ENCODE measurements around the gene MORC4. TPM values are rescaled to one million over a fixed set of nuclear protein-coding genes. Genes with fewer than 3 reads are reported as not detected.
"Not testable (repeated sequence)": the region's sequence is repeated elsewhere in the genome, so short reads cannot be mapped to it uniquely, and the experiment has no call there.

Gene MORC4
- total RNA-seq, result 41.4 and 41.5 TPM in 2 replicates

- peak; percentile 61 for DNase-seq (ENCODE audit: low read depth)
Observed at GRCh38 chrX:107000013-107000515, at the start of gene MORC4. Gene MORC4 (minus strand): TSS chrX:107000212. CDS start chrX:106999969, 243 bp downstream.

GRCh38 chrX:107047622-107048021 lies 47.6 kb upstream of the MORC4 start:
- DNase-seq (ENCODE audit: low read depth), result no peak

GRCh38 chrX:107029752-107030151 lies 29.7 kb upstream of the MORC4 start:
- DNase-seq (ENCODE audit: low read depth), result no peak

GRCh38 chrX:107025545-107025944 lies 25.5 kb upstream of the MORC4 start:
- peak; percentile 35 for DNase-seq (ENCODE audit: low read depth)

- peak; percentile 22 for DNase-seq (ENCODE audit: low read depth)
Observed at GRCh38 chrX:107014936-107015335, 14.9 kb upstream of the MORC4 start.

GRCh38 chrX:107008034-107008433 lies 8.0 kb upstream of the MORC4 start:
- no peak for DNase-seq (ENCODE audit: low read depth)

- peak; percentile 40 for DNase-seq (ENCODE audit: low read depth)
Observed at GRCh38 chrX:106999002-106999975, 723 bp downstream of the MORC4 start.

- DNase-seq (ENCODE audit: low read depth), result no peak
Observed at GRCh38 chrX:106997611-106998010, 2.4 kb downstream of the MORC4 start.

GRCh38 chrX:106995678-106996077 lies 4.3 kb downstream of the MORC4 start:
- no peak for DNase-seq (ENCODE audit: low read depth)

- no peak for DNase-seq (ENCODE audit: low read depth)
Observed at GRCh38 chrX:106987488-106987887, 12.5 kb downstream of the MORC4 start.

- DNase-seq (ENCODE audit: low read depth), result no peak
Observed at GRCh38 chrX:106980952-106981626, 18.9 kb downstream of the MORC4 start.

GRCh38 chrX:106976416-106976815 lies 23.6 kb downstream of the MORC4 start:
- DNase-seq (ENCODE audit: low read depth), result no peak

- no peak for DNase-seq (ENCODE audit: low read depth)
Observed at GRCh38 chrX:106973433-106974149, 26.4 kb downstream of the MORC4 start.

GRCh38 chrX:106972896-106973295 lies 27.1 kb downstream of the MORC4 start:
- DNase-seq (ENCODE audit: low read depth), result no peak

GRCh38 chrX:106966547-106966946 lies 33.5 kb downstream of the MORC4 start:
- DNase-seq (ENCODE audit: low read depth), result not testable (repeated sequence)

GRCh38 chrX:106964290-106964689 lies 35.7 kb downstream of the MORC4 start:
- no peak for DNase-seq (ENCODE audit: low read depth)

- DNase-seq (ENCODE audit: low read depth), result no peak
Observed at GRCh38 chrX:106963111-106963510, 36.9 kb downstream of the MORC4 start.

GRCh38 chrX:106959901-106960300 lies 40.1 kb downstream of the MORC4 start:
- DNase-seq (ENCODE audit: low read depth), result peak; percentile 58

GRCh38 chrX:106957856-106958255 lies 42.2 kb downstream of the MORC4 start:
- DNase-seq (ENCODE audit: low read depth), result no peak

- peak; percentile 50 for DNase-seq (ENCODE audit: low read depth)
Observed at GRCh38 chrX:106955004-106955772, 44.8 kb downstream of the MORC4 start.

GRCh38 chrX:106954041-106954440 lies 46.0 kb downstream of the MORC4 start:
- no peak for DNase-seq (ENCODE audit: low read depth)

All from renal cortical epithelial cell (primary cell).